Activated B cell treated with CpG ODN at 0.5 μM for 24 hours (primary cell): Measurements from ENCODE around the gene NKX2-1. TPM values are rescaled to one million over a fixed set of nuclear protein-coding genes. Genes with fewer than 3 reads are reported as not detected.

ENCODE experiments used
- ATAC-seq: fragments of 200-7000 bp; cut with Tn5 transposase; one replicate; pipeline ENCODE4 v1.10.0; 2021; ENCODE audit warnings: low read depth, mild to moderate bottlenecking, moderate library complexity
- CTCF ChIA-PET: fragments of 350-600 bp; sonication (Branson Sonifier 250); formaldehyde crosslinking; loops from one replicate; lab custom pipeline; 2021; ENCODE audit warnings: antibody characterized with exemption; lab: Charles Lee
- POLR2A ChIA-PET: fragments of 350-600 bp; sonication (Branson Sonifier 250); formaldehyde crosslinking; loops from one replicate; lab custom pipeline; 2021; ENCODE audit warnings: antibody characterized with exemption; lab: Charles Lee
- DNase-seq: peaks from one replicate; pipeline ENCODE4 v3.0.0; 2022
- H3K27ac Mint-ChIP-seq: one replicate; pipeline ENCODE4 v1.8.0; 2020; ENCODE audit warnings: mixed read lengths
- H3K27me3 Mint-ChIP-seq: one replicate; pipeline ENCODE4 v1.8.0; 2021; ENCODE audit warnings: mixed read lengths
- H3K36me3 Mint-ChIP-seq: one replicate; pipeline ENCODE4 v1.8.0; 2021; ENCODE audit warnings: low read depth, mixed read lengths
- H3K4me1 Mint-ChIP-seq: one replicate; pipeline ENCODE4 v1.8.0; 2021; ENCODE audit warnings: mixed read lengths
- H3K4me3 Mint-ChIP-seq: one replicate; pipeline ENCODE4 v1.8.0; 2020; ENCODE audit warnings: mild to moderate bottlenecking, mixed read lengths
- H3K9me3 Mint-ChIP-seq: one replicate; pipeline ENCODE4 v1.8.0; 2020; ENCODE audit warnings: mixed read lengths
- CTCF ChIP-seq: fragments of 200-600 bp; IDR thresholded peaks from one replicate; pipeline ENCODE4 v1.8.0; 2022; ENCODE audit warnings: antibody characterized with exemption, mild to moderate bottlenecking
- intact Hi-C: fragments of 100-400 bp; cut with micrococcal nuclease; formaldehyde crosslinking; loops from one replicate; pipeline ENCODE4 v1.15.1; 2024
- total RNA-seq: library from RNA; stranded (reverse); gene quantifications from 2 replicates; pipeline ENCODE4 v1.2.3, GENCODE V29; 2022

The NKX2-1 gene
- total RNA-seq, 1 donor from 2014 or later: not detected

DNA sequence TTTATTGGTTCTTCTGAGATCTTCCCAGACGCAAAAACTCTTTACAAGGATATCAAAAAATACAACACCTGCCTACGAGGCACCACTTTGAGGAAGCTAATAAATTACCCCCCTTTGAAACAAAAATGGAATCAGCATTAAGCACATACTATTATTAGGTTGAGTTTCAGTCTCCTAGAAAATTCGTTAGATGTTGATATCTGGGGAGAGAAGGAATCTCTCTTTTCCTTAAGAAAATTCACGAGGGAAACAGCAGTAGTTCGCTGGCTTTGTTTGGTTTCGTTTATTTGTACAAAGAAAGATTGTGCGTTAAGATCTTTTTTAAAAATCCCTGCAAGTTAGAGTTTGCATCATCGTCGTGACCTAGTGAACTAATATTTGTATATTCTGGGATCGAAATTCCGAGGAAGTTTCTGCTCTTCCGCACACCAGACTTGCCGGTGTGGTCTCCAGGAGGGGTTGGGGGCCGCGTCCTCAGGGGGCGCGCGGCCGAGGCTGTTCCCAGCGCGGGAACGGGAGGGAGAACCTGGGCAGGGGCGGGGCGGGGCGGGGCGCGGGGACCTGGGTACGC is 12.1 kb downstream of the NKX2-1 start:
- Mint-ChIP-seq H3K27me3 (peaks cover 70% of the 10 kb centered on the region), H3K4me3 (no peak overlapping the region), H3K4me1 (peaks cover 12% of the 10 kb centered on the region), H3K9me3 (peaks cover 3% of the 10 kb centered on the region), H3K36me3 (no peaks in the 10 kb centered on the region), H3K27ac (no peak overlapping the region)
- no peak for TF ChIP-seq CTCF
- DNase-seq (no peak), ATAC-seq (no peak)
- intact Hi-C loops: loop anchor here (5.0 kb wide), 1 partner anchor 149 kb away; no protein-coding TSS in a partner anchor
- POLR2A ChIA-PET: no interaction called here
- CTCF ChIA-PET: no interaction called here

DNA sequence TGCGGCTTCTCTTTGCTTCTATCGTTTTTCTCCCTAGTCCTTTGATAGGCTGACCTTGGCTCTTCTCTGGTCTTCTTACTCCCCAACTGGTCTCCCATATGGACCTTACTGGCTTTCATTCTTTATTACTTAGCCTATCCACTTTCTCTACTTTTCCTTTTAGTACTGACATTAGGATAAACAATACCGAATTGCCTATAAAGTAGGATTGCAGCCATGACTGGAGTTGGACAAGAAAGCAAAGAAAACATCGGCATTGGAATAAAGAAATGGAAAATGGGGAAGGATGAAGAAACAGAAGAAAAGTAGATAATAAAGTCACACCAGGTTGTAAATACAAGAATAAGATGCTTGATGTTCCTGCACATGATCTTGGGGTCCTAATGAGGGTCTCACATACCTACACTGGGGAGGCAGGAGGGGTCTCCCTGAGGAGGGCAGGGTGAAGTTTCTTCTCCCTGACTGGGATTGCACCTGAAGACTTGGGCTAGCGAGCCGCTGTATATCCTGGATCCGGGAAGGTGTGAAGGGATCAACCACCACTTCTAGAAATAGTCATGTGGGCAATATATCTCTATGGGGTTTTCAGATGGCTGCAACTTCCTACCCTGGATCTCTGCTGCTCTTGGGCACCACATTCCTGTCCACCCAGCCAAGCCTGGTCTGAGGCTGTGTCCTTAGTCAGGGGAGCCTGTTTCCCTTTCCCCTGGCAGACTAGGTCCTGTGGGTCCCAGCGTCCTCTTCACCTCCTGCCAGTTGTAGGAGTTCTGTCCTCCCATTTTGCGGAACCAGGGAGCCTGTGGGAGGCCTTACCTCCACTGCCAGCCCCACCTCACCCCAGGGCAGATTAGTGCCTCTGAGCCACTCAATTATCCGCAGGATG is 13.1 kb downstream of the NKX2-1 start:
- H3K4me1 Mint-ChIP-seq: peaks cover 12% of the 10 kb centered on the region
- ChIA-PET CTCF (no interaction called here), POLR2A (no interaction called here)
- TF ChIP-seq CTCF: no peak
- H3K27ac Mint-ChIP-seq: no peak overlapping the region
- peaks cover 67% of the 10 kb centered on the region for H3K27me3 Mint-ChIP-seq
- H3K9me3 Mint-ChIP-seq: peaks cover 3% of the 10 kb centered on the region
- H3K36me3 Mint-ChIP-seq: no peaks in the 10 kb centered on the region
- no peak overlapping the region for H3K4me3 Mint-ChIP-seq
- intact Hi-C loops: loop anchor here (5.0 kb wide), 1 partner anchor 150 kb away; no protein-coding TSS in a partner anchor
- DNase-seq: no peak
- no peak for ATAC-seq

- CTCF ChIA-PET: no interaction called here
- ATAC-seq (no peak), DNase-seq (no peak)
- TF ChIP-seq CTCF: no peak
- H3K4me3 Mint-ChIP-seq: no peak overlapping the region
- H3K4me1 Mint-ChIP-seq: peaks cover 12% of the 10 kb centered on the region
- peaks cover 71% of the 10 kb centered on the region for H3K27me3 Mint-ChIP-seq
- POLR2A ChIA-PET: no interaction called here
- intact Hi-C loops: loop anchor here (5.0 kb wide), 1 partner anchor 151 kb away; no protein-coding TSS in a partner anchor
- H3K9me3 Mint-ChIP-seq: peaks cover 3% of the 10 kb centered on the region
- no peaks in the 10 kb centered on the region for H3K36me3 Mint-ChIP-seq
- H3K27ac Mint-ChIP-seq: no peak overlapping the region
Measured at GRCh38 chr14:36505892-36506731, 13.9 kb downstream of the NKX2-1 start.

- Mint-ChIP-seq H3K4me3 (no peak overlapping the region), H3K27ac (no peak overlapping the region), H3K36me3 (no peaks in the 10 kb centered on the region), H3K27me3 (peaks cover 63% of the 10 kb centered on the region), H3K4me1 (peaks cover 12% of the 10 kb centered on the region), H3K9me3 (peaks cover 3% of the 10 kb centered on the region)
- no peak for TF ChIP-seq CTCF
- intact Hi-C loops: loop anchor here (5.0 kb wide), 1 partner anchor 152 kb away; no protein-coding TSS in a partner anchor
- DNase-seq: no peak
- ChIA-PET POLR2A (no interaction called here), CTCF (no interaction called here)
- ATAC-seq: no peak
Measured at GRCh38 chr14:36505181-36505815, 14.7 kb downstream of the NKX2-1 start.
